HepG2 (cell line): ENCODE data around the gene AGO4. TPM values are rescaled to one million over a fixed set of nuclear protein-coding genes. Genes with fewer than 3 reads are reported as not detected.

ENCODE experiments used
- DNMT3B ChIP-seq: conservative IDR thresholded peaks from 2 replicates; pipeline ENCODE4 v1.6.1; 2016; ENCODE audit warnings: missing biosample characterization, control low read depth
- DR1 ChIP-seq: sonication (generic); formaldehyde crosslinking; IDR thresholded peaks from 2 replicates; pipeline ENCODE4 v1.8.0; 2021; ENCODE audit warnings: mild to moderate bottlenecking, missing genetic modification reagents, inconsistent platforms
- ETV6 ChIP-seq: sonication (generic); formaldehyde crosslinking; conservative IDR thresholded peaks from 2 replicates; pipeline ENCODE4 v1.4.0; 2020; ENCODE audit warnings: missing genetic modification reagents
- FOSL1 ChIP-seq: sonication (generic); formaldehyde crosslinking; IDR thresholded peaks from 2 replicates; pipeline ENCODE4 v1.9.0; 2021; ENCODE audit warnings: missing genetic modification reagents, borderline replicate concordance
- FOSL2 ChIP-seq: sonication (generic); formaldehyde crosslinking; IDR thresholded peaks from 2 replicates; pipeline ENCODE4 v1.4.0; 2020; ENCODE audit warnings: missing genetic modification reagents
- FOXK2 ChIP-seq: fragments of 450-650 bp; IDR thresholded peaks from 2 replicates; pipeline ENCODE4 v1.6.1; 2016
- GATA4 ChIP-seq: sonication (generic); IDR thresholded peaks from 2 replicates; pipeline ENCODE4 v1.6.1; 2016; ENCODE audit warnings: antibody characterized with exemption, low read depth, borderline replicate concordance
- GATAD2A ChIP-seq: IDR thresholded peaks from 2 replicates; pipeline ENCODE4 v1.6.1; 2016
- SAP130 ChIP-seq: IDR thresholded peaks from 2 replicates; pipeline ENCODE4 v1.6.1; 2016; ENCODE audit warnings: low read depth
- ZEB1 ChIP-seq: IDR thresholded peaks from 2 replicates; pipeline ENCODE4 v1.6.1; 2012; ENCODE audit warnings: mild to moderate bottlenecking, low read depth, inconsistent platforms; ENCODE audit not compliant: insufficient replicate concordance
- ZNF12 ChIP-seq: sonication (generic); formaldehyde crosslinking; IDR thresholded peaks from 2 replicates; pipeline ENCODE4 v1.5.0; 2020; ENCODE audit warnings: missing genetic modification reagents
- ZNF225 ChIP-seq: sonication (generic); formaldehyde crosslinking; IDR thresholded peaks from 2 replicates; pipeline ENCODE4 v1.4.0; 2020; ENCODE audit warnings: mild to moderate bottlenecking, missing genetic modification reagents
- polyA plus RNA-seq, 8 experiments: library from polyadenylated mRNA; depleted of rRNA in 3 of 8; stranded (reverse) in 7 of 8; unstranded in 1 of 8; fragments of >200 nt; fragmentation: Illumina TruSeq in 4 of 8; extraction: Trizol in 4 of 8; gene quantifications; 2 replicates each; pipeline versions ENCODE4 v1.2.1 to v1.2.3, GENCODE V29; 2011 to 2016; ENCODE audit warnings: low read depth in 4 of 8, missing spikeins in 1 of 8, mixed read lengths in 1 of 8; ENCODE audit not compliant: insufficient read depth in 1 of 8
- total RNA-seq, 5 experiments: library from RNA; depleted of rRNA; stranded (reverse); fragments of >200 nt; fragmentation: Illumina TruSeq; extraction: Trizol; gene quantifications; 2 replicates each; pipeline ENCODE4 v1.2.3, GENCODE V29; 2016; ENCODE audit warnings: low read depth in 1 of 5
- TF ChIP-seq, protein P1 (sequence below): sonication (generic); formaldehyde crosslinking; conservative IDR thresholded peaks from 2 replicates; pipeline ENCODE4 v1.8.0; 2022; ENCODE audit warnings: low read depth, missing genetic modification reagents
- TF ChIP-seq, protein P2 (sequence below): IDR thresholded peaks from 2 replicates; pipeline ENCODE4 v1.4.0; 2020; ENCODE audit warnings: mild to moderate bottlenecking, missing genetic modification reagents
- TF ChIP-seq, protein P3 (sequence below): sonication (generic); formaldehyde crosslinking; IDR thresholded peaks from 2 replicates; pipeline ENCODE4 v1.4.0; 2020; ENCODE audit warnings: missing genetic modification reagents, mild to moderate bottlenecking, borderline replicate concordance
- TF ChIP-seq, protein P4 (sequence below): sonication (generic); formaldehyde crosslinking; IDR thresholded peaks from 2 replicates; pipeline ENCODE4 v1.8.0; 2022; ENCODE audit warnings: missing genetic modification reagents, low read depth, mild to moderate bottlenecking, borderline replicate concordance
- TF ChIP-seq, protein P5 (sequence below): sonication (generic); formaldehyde crosslinking; IDR thresholded peaks from 2 replicates; pipeline ENCODE4 v1.4.0; 2020; ENCODE audit warnings: mild to moderate bottlenecking, missing genetic modification reagents

The AGO4 gene
- total and polyA plus RNA-seq, 2 of the 13 experiments (the other 11 are each of a cell fraction or from before 2014, with no cell fraction given) = 6.0 to 13.8 TPM

DNA sequence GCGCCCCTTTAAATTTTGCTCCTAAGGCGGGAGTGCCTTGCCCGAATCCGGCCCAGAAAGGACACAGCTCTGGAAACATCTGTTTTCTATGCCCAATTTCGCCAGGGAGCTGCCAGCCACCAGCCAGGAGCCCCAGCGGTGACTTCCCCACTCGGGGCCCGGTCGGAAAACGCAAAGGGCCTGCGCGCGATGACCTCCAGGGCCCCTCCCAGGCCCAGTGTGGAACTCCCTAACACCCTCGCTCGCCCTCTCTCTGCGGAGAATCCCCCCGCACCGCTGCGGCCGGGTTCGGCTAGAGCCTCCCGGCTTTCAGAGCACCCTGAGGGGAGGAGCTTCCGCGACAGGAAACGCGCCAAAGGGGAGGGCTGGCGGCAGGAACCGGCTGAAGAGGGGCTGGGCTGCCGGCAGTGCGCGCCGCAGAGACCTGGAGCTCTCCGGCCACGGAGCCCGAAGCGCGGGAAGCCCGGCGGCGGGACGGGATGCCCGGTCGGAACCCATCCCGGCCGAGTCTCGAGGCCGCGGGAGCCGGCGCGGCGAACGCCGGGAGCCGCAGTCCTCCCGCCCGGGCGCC is 38.5 kb upstream of the AGO4 start (continued):
- TF ChIP-seq, protein P1, sequence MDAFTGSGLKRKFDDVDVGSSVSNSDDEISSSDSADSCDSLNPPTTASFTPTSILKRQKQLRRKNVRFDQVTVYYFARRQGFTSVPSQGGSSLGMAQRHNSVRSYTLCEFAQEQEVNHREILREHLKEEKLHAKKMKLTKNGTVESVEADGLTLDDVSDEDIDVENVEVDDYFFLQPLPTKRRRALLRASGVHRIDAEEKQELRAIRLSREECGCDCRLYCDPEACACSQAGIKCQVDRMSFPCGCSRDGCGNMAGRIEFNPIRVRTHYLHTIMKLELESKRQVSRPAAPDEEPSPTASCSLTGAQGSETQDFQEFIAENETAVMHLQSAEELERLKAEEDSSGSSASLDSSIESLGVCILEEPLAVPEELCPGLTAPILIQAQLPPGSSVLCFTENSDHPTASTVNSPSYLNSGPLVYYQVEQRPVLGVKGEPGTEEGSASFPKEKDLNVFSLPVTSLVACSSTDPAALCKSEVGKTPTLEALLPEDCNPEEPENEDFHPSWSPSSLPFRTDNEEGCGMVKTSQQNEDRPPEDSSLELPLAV = no peak
- TF ChIP-seq DR1 (CRISPR knock-in tag) (no peak), FOSL2 (CRISPR knock-in tag) (peak; percentile 19; the same call in 1 of the 2 replicates), FOXK2 (no peak), ZEB1 (no peak), FOSL1 (CRISPR knock-in tag) (no peak), DNMT3B (no peak; the same call in 1 of the 2 replicates), SAP130 (CRISPR knock-in tag) (no peak), ZNF225 (CRISPR knock-in tag) (no peak), ZNF12 (CRISPR knock-in tag) (no peak), GATA4 (peak; percentile 44; the same call in 1 of the 2 replicates), ETV6 (no peak), GATAD2A (CRISPR knock-in tag) (peak; percentile 61)
- TF ChIP-seq, protein P2, sequence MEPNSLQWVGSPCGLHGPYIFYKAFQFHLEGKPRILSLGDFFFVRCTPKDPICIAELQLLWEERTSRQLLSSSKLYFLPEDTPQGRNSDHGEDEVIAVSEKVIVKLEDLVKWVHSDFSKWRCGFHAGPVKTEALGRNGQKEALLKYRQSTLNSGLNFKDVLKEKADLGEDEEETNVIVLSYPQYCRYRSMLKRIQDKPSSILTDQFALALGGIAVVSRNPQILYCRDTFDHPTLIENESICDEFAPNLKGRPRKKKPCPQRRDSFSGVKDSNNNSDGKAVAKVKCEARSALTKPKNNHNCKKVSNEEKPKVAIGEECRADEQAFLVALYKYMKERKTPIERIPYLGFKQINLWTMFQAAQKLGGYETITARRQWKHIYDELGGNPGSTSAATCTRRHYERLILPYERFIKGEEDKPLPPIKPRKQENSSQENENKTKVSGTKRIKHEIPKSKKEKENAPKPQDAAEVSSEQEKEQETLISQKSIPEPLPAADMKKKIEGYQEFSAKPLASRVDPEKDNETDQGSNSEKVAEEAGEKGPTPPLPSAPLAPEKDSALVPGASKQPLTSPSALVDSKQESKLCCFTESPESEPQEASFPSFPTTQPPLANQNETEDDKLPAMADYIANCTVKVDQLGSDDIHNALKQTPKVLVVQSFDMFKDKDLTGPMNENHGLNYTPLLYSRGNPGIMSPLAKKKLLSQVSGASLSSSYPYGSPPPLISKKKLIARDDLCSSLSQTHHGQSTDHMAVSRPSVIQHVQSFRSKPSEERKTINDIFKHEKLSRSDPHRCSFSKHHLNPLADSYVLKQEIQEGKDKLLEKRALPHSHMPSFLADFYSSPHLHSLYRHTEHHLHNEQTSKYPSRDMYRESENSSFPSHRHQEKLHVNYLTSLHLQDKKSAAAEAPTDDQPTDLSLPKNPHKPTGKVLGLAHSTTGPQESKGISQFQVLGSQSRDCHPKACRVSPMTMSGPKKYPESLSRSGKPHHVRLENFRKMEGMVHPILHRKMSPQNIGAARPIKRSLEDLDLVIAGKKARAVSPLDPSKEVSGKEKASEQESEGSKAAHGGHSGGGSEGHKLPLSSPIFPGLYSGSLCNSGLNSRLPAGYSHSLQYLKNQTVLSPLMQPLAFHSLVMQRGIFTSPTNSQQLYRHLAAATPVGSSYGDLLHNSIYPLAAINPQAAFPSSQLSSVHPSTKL = peak; percentile 47
- TF ChIP-seq, protein P3, sequence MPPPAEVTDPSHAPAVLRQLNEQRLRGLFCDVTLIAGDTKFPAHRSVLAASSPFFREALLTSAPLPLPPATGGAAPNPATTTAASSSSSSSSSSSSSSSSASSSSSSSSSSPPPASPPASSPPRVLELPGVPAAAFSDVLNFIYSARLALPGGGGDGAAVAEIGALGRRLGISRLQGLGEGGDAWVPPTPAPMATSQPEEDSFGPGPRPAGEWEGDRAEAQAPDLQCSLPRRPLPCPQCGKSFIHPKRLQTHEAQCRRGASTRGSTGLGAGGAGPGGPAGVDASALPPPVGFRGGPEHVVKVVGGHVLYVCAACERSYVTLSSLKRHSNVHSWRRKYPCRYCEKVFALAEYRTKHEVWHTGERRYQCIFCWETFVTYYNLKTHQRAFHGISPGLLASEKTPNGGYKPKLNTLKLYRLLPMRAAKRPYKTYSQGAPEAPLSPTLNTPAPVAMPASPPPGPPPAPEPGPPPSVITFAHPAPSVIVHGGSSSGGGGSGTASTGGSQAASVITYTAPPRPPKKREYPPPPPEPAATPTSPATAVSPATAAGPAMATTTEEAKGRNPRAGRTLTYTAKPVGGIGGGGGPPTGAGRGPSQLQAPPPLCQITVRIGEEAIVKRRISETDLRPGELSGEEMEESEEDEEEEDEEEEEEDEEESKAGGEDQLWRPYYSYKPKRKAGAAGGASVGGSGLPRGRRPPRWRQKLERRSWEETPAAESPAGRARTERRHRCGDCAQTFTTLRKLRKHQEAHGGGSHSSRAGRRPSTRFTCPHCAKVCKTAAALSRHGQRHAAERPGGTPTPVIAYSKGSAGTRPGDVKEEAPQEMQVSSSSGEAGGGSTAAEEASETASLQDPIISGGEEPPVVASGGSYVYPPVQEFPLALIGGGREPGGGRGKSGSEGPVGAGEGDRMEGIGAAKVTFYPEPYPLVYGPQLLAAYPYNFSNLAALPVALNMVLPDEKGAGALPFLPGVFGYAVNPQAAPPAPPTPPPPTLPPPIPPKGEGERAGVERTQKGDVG = no peak
- TF ChIP-seq, protein P4, sequence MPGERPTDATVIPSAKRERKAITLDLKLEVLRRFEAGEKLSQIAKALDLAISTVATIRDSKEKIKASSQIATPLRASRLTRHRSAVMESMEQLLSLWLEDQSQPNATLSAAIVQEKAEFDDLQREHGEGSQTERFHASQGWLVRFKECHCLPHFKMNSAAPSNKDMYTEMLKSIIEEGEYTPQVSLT (CRISPR knock-in tag) = no peak
- TF ChIP-seq, protein P5, sequence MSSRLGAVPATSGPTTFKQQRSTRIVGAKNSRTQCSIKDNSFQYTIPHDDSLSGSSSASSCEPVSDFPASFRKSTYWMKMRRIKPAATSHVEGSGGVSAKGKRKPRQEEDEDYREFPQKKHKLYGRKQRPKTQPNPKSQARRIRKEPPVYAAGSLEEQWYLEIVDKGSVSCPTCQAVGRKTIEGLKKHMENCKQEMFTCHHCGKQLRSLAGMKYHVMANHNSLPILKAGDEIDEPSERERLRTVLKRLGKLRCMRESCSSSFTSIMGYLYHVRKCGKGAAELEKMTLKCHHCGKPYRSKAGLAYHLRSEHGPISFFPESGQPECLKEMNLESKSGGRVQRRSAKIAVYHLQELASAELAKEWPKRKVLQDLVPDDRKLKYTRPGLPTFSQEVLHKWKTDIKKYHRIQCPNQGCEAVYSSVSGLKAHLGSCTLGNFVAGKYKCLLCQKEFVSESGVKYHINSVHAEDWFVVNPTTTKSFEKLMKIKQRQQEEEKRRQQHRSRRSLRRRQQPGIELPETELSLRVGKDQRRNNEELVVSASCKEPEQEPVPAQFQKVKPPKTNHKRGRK (CRISPR knock-in tag) = no peak
